Activated CD4-positive, alpha-beta T cell treated with anti-CD3 and anti-CD28 coated beads, Interleukin-2, Interleukin-4, amounts not matched to agents 100 ng/mL and 50 ng/mL, durations not matched to agents 16 hours and 8 hours (primary cell): ENCODE measurements around the gene KCTD18.

Experiments used
- DNase-seq: peaks from one replicate; pipeline ENCODE4 v3.0.0-alpha.2; 2020; ENCODE audit warnings: low spot score

The KCTD18 gene

GRCh38 chr2:200454927-200455801, 54.7 kb downstream of the KCTD18 start:
- DNase-seq: peak; percentile 85

- peak; percentile 68 for DNase-seq
Measured at GRCh38 chr2:200453853-200454534, 55.9 kb downstream of the KCTD18 start.

GRCh38 chr2:200453142-200453852, 56.6 kb downstream of the KCTD18 start:
- DNase-seq: no peak

- no peak for DNase-seq
Measured at GRCh38 chr2:200452377-200452776, 57.5 kb downstream of the KCTD18 start.

GRCh38 chr2:200451511-200451910, 58.4 kb downstream of the KCTD18 start:
- DNase-seq: no peak

GRCh38 chr2:200450288-200450687, 59.6 kb downstream of the KCTD18 start:
- DNase-seq: no peak

- no peak for DNase-seq
Measured at GRCh38 chr2:200449149-200449548, 60.7 kb downstream of the KCTD18 start.

GRCh38 chr2:200448455-200448854, 61.4 kb downstream of the KCTD18 start:
- DNase-seq: no peak

- DNase-seq: no peak
Measured at GRCh38 chr2:200447139-200447855, 62.6 kb downstream of the KCTD18 start.

- no peak for DNase-seq
Measured at GRCh38 chr2:200446612-200447011, 63.3 kb downstream of the KCTD18 start.

- DNase-seq: no peak
Measured at GRCh38 chr2:200445284-200445683, 64.6 kb downstream of the KCTD18 start.

GRCh38 chr2:200444530-200444929, 65.3 kb downstream of the KCTD18 start:
- DNase-seq: no peak

- DNase-seq: no peak
Measured at GRCh38 chr2:200443916-200444315, 66.0 kb downstream of the KCTD18 start.

GRCh38 chr2:200443376-200443775, 66.5 kb downstream of the KCTD18 start:
- no peak for DNase-seq

GRCh38 chr2:200442471-200442870, 67.4 kb downstream of the KCTD18 start:
- DNase-seq: no peak

GRCh38 chr2:200439981-200440380, 69.9 kb downstream of the KCTD18 start:
- DNase-seq: no peak
